Gastroesophageal sphincter (tissue), 3 donors: ENCODE results near the gene PPP1R37.

Experiments
- EP300 ChIP-seq: sonication (generic); formaldehyde crosslinking; IDR thresholded peaks from one replicate; pipeline ENCODE4 v1.6.1; 2017; ENCODE audit warnings: antibody characterized with exemption, mild to moderate bottlenecking
- POLR2A ChIP-seq, 2 donors: fragments of 450-650 bp; IDR thresholded peaks; one replicate each; pipeline ENCODE4 v1.6.1; 2017; ENCODE audit warnings: antibody characterized with exemption in 2 of 2, mild to moderate bottlenecking in 2 of 2, moderate library complexity in 1 of 2
- POLR2AphosphoS5 ChIP-seq: sonication (generic); formaldehyde crosslinking; IDR thresholded peaks from one replicate; pipeline ENCODE4 v1.6.1; 2017; ENCODE audit warnings: antibody characterized with exemption
- TF ChIP-seq, protein P1 (sequence below), 4 experiments: fragments of 200-600 bp in 2 of 4; fragments of 450-650 bp in 2 of 4; sonication (generic) in 1 of 4; IDR thresholded peaks; one replicate each; pipeline ENCODE4 v1.5.1; 2017 to 2019; ENCODE audit warnings: antibody characterized with exemption in 4 of 4, mild to moderate bottlenecking in 2 of 4, moderate library complexity in 2 of 4

DNA sequence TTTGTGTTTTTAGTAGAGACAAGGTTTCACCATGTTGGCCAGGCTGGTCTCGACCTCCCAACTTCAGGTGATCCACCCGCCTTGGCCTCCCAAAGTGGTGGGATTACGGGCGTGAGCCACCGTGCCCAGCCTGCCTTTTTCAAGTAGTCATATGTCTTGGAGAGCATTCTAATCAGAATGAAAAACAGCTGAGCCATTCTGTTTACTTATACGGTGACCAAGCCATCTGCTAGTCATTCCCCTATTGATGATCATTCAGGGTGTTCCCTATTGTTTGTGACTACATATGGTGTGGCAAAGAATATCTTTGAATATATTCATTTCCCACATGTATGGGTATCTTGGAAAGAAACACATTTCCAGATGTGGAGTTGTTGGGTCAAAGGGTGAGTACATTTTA lies 102.8 kb downstream of the PPP1R37 start:
- no peak for TF ChIP-seq POLR2AphosphoS5
- TF ChIP-seq, protein P1, sequence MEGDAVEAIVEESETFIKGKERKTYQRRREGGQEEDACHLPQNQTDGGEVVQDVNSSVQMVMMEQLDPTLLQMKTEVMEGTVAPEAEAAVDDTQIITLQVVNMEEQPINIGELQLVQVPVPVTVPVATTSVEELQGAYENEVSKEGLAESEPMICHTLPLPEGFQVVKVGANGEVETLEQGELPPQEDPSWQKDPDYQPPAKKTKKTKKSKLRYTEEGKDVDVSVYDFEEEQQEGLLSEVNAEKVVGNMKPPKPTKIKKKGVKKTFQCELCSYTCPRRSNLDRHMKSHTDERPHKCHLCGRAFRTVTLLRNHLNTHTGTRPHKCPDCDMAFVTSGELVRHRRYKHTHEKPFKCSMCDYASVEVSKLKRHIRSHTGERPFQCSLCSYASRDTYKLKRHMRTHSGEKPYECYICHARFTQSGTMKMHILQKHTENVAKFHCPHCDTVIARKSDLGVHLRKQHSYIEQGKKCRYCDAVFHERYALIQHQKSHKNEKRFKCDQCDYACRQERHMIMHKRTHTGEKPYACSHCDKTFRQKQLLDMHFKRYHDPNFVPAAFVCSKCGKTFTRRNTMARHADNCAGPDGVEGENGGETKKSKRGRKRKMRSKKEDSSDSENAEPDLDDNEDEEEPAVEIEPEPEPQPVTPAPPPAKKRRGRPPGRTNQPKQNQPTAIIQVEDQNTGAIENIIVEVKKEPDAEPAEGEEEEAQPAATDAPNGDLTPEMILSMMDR (IDR thresholded peaks at IDR 0.05): no peak
- no peak for TF ChIP-seq EP300
- no peak for TF ChIP-seq POLR2A (IDR thresholded peaks at IDR 0.05)
